GM12878 (cell line): ENCODE data around the gene IER5. TPM values are rescaled to one million over a fixed set of nuclear protein-coding genes. Genes with fewer than 3 reads are reported as not detected.

ENCODE experiments used
- BCLAF1 ChIP-seq: fragments of 450-650 bp; IDR thresholded peaks from 2 replicates; pipeline ENCODE4 v1.6.1; 2017; ENCODE audit warnings: antibody characterized with exemption, mild to moderate bottlenecking, moderate library complexity
- BRCA1 ChIP-seq: IDR thresholded peaks from 2 replicates; pipeline ENCODE4 v1.6.1; 2011; ENCODE audit warnings: low read depth, low read length, improper control_type of control experiment
- DPF2 ChIP-seq: fragments of 450-650 bp; IDR thresholded peaks from 2 replicates; pipeline ENCODE4 v1.6.1; 2017; ENCODE audit warnings: mild to moderate bottlenecking
- EED ChIP-seq: sonication (generic); IDR thresholded peaks from 2 replicates; pipeline ENCODE4 v1.6.1; 2016; ENCODE audit warnings: antibody characterized with exemption, low read depth
- GABPA ChIP-seq: IDR thresholded peaks from 2 replicates; pipeline ENCODE4 v1.6.1; 2014; ENCODE audit warnings: antibody characterized with exemption, low read depth, mild to moderate bottlenecking, inconsistent platforms
- HDAC2 ChIP-seq: fragments of 200-600 bp; sonication (generic); IDR thresholded peaks from 2 replicates; pipeline ENCODE4 v1.6.1; 2017
- HDGF ChIP-seq: fragments of 450-650 bp; IDR thresholded peaks from 2 replicates; pipeline ENCODE4 v1.6.1; 2016; ENCODE audit warnings: antibody characterized with exemption
- IKZF1 ChIP-seq: fragments of 450-650 bp; conservative IDR thresholded peaks from 2 replicates; pipeline ENCODE4 v1.6.1; 2017; ENCODE audit warnings: antibody characterized with exemption, mild to moderate bottlenecking
- MYB ChIP-seq: fragments of 150-350 bp; IDR thresholded peaks from 2 replicates; pipeline ENCODE4 v1.6.1; 2014; ENCODE audit warnings: mild to moderate bottlenecking, low read depth, low read length, borderline replicate concordance
- MYC ChIP-seq: IDR thresholded peaks from 2 replicates; pipeline ENCODE4 v1.6.1; 2011; ENCODE audit warnings: mild to moderate bottlenecking, low read length, moderate library complexity, inconsistent platforms; ENCODE audit not compliant: insufficient read depth, insufficient replicate concordance, insufficient read length, severe bottlenecking
- NR2C2 ChIP-seq: IDR thresholded peaks from 2 replicates; pipeline ENCODE4 v1.6.1; 2011; ENCODE audit warnings: borderline replicate concordance, low read depth; ENCODE audit not compliant: control insufficient read depth, insufficient read length
- NR2F1 ChIP-seq: fragments of 450-650 bp; conservative IDR thresholded peaks from 2 replicates; pipeline ENCODE4 v1.6.1; 2017; ENCODE audit warnings: mild to moderate bottlenecking
- PBX3 ChIP-seq: IDR thresholded peaks from 2 replicates; pipeline ENCODE4 v1.6.1; 2011; ENCODE audit warnings: mild to moderate bottlenecking, low read depth, low read length, moderate library complexity; ENCODE audit not compliant: insufficient replicate concordance
- POLR2AphosphoS5 ChIP-seq: IDR thresholded peaks from 2 replicates; pipeline ENCODE4 v1.6.1; 2011; ENCODE audit warnings: mild to moderate bottlenecking, low read length, inconsistent platforms
- RAD21 ChIP-seq: IDR thresholded peaks from 2 replicates; pipeline ENCODE4 v1.6.1; 2011; ENCODE audit warnings: mild to moderate bottlenecking, low read depth, low read length, moderate library complexity; ENCODE audit not compliant: insufficient read depth
- RCOR1 ChIP-seq: conservative IDR thresholded peaks from 2 replicates; pipeline ENCODE4 v1.6.1; 2012; ENCODE audit warnings: low read depth, low read length, improper control_type of control experiment
- RELB ChIP-seq: fragments of 450-650 bp; IDR thresholded peaks from 2 replicates; pipeline ENCODE4 v1.6.1; 2017; ENCODE audit warnings: low read depth, mild to moderate bottlenecking, moderate library complexity
- SREBF1 ChIP-seq: IDR thresholded peaks from 2 replicates; pipeline ENCODE4 v1.6.1; 2012; ENCODE audit warnings: mild to moderate bottlenecking, low read length
- SREBF2 ChIP-seq: IDR thresholded peaks from 2 replicates; pipeline ENCODE4 v1.6.1; 2012; ENCODE audit warnings: mild to moderate bottlenecking, low read length
- YY1 ChIP-seq: IDR thresholded peaks from 2 replicates; pipeline ENCODE4 v1.6.1; 2011; ENCODE audit warnings: low read depth, mild to moderate bottlenecking, low read length
- ZBTB33 ChIP-seq: fragments of 450-650 bp; IDR thresholded peaks from 2 replicates; pipeline ENCODE4 v1.6.1; 2017; ENCODE audit warnings: mild to moderate bottlenecking
- ZNF384 ChIP-seq: IDR thresholded peaks from 2 replicates; pipeline ENCODE4 v1.6.1; 2012; ENCODE audit warnings: low read depth, mild to moderate bottlenecking, low read length, improper control_type of control experiment, borderline replicate concordance
- polyA plus RNA-seq, 11 experiments: library from polyadenylated mRNA; depleted of rRNA in 4 of 11; unstranded in 6 of 11; stranded (reverse) in 5 of 11; fragments of >200 nt; fragmentation: Nextera tagmentation in 4 of 11; fragmentation: Illumina TruSeq in 1 of 11; extraction: Ambion mirVana in 4 of 11; extraction: Trizol in 1 of 11; gene quantifications; 1 replicate in 1 of 11; 2 replicates in 10 of 11; pipeline versions ENCODE4 v1.2.1 to v1.2.3, GENCODE V29; 2011 to 2016; ENCODE audit warnings: inconsistent platforms in 2 of 11, missing spikeins in 2 of 11, low read depth in 1 of 11
- total RNA-seq, 4 experiments: library from RNA; depleted of rRNA in 3 of 4; stranded (reverse); fragments of >200 nt in 3 of 4; fragmentation: Illumina TruSeq in 1 of 4; extraction: Trizol in 1 of 4; gene quantifications; 2 replicates each; pipeline versions ENCODE4 v1.2.1 to v1.2.3, GENCODE V29; 2013 to 2021

The IER5 gene
- total and polyA plus RNA-seq, 10 of the 15 experiments (the other 5 are each of a cell fraction or from before 2014, with no cell fraction given): 4.3 to 75.2 (median 30.5) TPM

GRCh38 chr1:181131255-181131941, 42.9 kb downstream of the IER5 start (continued):
- TF ChIP-seq BCLAF1 (no peak), IKZF1 (peak; percentile 91), NR2F1 (peak; percentile 89), EED (peak; percentile 83), RELB (peak; percentile 70; the same call in 1 of the 2 replicates), HDGF (peak; percentile 96), RAD21 (no peak), DPF2 (peak; percentile 90; the same call in 1 of the 2 replicates), RCOR1 (no peak), NR2C2 (no peak), HDAC2 (no peak), ZBTB33 (no peak), SREBF2 (no peak), ZNF384 (no peak), MYB (no peak), MYC (no peak), POLR2AphosphoS5 (no peak; the same call in 1 of the 2 replicates), BRCA1 (no peak), GABPA (no peak), PBX3 (no peak), YY1 (peak; percentile 68), SREBF1 (no peak)
